HG03103 (cell line): ENCODE results near the gene RAD51B.

Experiments used
- ATAC-seq: cut with Tn5 transposase; IDR thresholded peaks from one replicate; pipeline ENCODE4 v1.9.1; 2021; ENCODE audit warnings: low read depth; ENCODE audit not compliant: unreplicated experiment

RAD51B gene

GRCh38 chr14:67887478-67887877 lies 67.9 kb downstream of the RAD51B start:
- no peak for ATAC-seq

GRCh38 chr14:67889455-67889854 lies 69.9 kb downstream of the RAD51B start:
- no peak for ATAC-seq

GRCh38 chr14:67892466-67893100 lies 73.0 kb downstream of the RAD51B start:
- no peak for ATAC-seq

DNA sequence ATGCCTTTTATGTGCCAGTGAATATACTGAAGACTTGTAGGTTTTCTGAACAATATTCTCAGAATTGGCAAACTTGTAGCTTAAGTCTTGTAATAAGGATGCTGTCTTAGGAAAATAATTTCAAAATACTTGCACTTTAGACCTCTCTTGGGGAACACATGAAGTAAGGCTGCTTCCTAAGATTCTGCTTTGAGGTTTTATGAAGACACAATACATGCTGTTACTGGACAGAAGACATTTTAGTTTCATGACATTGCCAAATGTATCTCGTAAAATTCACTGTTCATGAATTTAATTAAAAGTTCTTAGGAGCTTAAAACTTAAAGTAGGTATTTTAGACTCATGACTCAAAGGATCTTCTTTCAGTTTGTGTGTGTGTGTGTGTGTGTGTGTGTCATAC lies 80.7 kb downstream of the RAD51B start:
- no peak for ATAC-seq

- no peak for ATAC-seq
Measured at GRCh38 chr14:67908052-67908754, 88.6 kb downstream of the RAD51B start.

DNA sequence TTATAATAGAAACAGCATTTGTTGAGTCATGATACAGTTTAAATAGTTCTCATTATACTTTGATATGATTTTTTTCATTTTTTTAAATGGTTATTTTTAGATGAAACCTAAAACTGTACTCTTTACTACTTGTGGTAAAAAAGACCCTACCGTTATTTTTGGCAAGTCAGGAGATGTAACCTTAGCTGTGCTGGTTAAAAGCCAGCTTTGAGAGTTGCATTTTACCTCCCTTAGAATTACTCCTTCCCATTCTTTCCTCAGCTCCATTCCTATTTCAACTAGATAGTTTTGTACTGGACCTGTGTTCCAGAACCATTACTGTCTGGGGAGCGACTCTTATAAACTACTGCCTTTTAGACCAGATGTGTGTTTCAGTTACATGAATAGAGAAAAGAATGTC lies 92.0 kb downstream of the RAD51B start:
- ATAC-seq, result no peak

DNA sequence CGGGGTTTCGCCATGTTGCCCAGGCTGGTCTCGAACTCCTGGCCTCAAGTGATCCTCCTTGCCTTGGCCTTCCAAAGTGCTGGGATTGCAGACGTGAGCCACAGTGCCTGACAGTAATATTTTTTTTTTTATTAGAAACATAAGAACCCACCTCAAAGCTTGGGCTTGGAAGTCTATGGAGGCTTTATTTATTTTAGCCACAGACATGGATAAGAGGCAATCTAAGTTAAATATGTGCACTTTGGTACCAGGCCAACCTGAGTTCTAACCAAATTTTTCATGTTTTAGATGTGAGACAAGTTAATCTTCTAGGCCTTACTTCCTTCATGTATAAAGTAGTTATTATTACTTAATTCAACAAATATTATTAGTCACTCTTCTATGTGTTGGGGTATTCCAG lies 96.9 kb downstream of the RAD51B start:
- ATAC-seq, result no peak

DNA sequence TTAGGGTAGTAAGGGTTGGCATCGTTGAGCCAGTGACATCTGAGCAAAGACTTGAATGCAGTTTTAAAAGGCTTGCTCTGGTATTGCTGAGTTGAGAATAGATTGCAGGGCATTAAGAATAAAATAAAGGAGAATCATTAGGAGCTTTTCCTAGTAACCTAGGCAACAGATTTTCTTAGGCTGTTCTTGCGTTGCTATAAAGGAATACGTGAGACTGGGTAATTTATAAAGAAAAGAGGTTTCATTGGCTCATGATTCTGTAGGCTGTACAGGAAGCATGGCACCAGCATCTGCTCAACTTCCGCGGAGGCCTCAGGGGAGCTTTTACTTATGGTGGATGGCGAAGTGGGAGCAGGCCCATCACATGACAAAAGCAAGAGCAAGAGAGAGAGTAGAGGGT lies 97.4 kb downstream of the RAD51B start:
- ATAC-seq, result no peak

GRCh38 chr14:67918838-67919237 lies 99.3 kb downstream of the RAD51B start:
- ATAC-seq, result no peak

- no peak for ATAC-seq
Measured at GRCh38 chr14:67919259-67920032, 99.9 kb downstream of the RAD51B start.

GRCh38 chr14:67926821-67927220 lies 107.2 kb downstream of the RAD51B start:
- ATAC-seq, result no peak

DNA sequence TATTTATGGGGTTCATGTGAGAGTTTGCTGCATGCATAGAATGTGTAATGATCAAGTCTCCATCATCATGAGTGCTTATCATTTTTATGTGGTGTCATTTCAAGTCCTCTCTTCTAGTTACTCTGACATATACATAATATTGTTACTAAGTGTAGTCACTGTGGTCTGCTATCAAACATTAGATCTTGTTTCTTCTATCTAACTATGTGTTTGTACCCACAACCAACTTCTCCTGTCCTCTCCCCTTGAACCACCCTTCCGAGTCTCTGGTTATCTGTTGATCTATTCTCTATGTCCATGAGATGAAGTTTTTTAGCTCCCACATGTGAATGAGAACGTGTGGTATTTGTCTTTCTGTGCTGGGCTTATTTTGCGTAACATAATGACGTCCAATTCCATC lies 107.7 kb downstream of the RAD51B start:
- no peak for ATAC-seq

DNA sequence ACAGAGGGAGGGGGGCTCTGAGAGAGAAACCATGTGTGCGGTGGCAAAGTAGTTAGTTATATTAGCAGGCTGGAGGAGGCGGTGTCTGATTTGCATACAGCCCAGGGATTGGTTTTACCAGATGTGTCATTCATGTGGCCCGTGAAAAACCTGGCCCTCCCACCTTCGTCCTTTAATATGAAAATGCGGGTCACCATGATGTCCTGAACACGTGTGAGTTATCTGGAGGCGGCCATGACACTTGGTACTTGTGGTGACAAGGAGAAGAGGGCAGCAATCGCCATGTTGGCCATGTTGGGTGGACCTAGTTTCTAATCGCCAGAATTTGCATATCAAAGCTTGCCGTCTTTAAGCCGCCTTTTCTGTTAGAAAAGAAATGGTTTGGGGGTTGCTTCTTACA lies 108.8 kb downstream of the RAD51B start:
- no peak for ATAC-seq

DNA sequence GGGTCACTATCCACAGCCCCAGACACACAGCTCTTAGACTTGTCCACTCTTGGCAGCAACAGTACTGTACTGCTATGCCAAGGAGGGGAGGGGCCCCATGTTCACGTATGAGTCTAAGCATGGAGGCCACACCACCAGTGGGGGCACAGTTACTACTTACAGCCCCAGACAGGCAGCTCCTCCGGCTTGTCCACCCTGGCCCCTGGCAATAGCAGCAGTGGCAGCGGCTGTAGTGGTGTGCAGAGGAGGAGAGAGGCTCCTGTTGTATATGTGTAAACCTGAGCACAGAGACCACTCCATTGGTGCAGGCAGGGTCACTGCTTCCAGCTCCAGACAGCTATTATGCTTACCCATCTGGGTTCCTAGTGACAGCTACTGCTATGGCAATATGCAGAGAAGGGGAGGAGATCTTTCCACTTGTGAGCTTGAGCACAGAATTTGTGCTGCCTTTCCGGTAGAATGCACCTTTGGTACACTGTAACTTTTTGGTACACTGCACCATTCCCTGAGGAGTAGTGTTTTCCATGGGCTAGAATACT lies 113.2 kb downstream of the RAD51B start:
- ATAC-seq, result no peak

DNA sequence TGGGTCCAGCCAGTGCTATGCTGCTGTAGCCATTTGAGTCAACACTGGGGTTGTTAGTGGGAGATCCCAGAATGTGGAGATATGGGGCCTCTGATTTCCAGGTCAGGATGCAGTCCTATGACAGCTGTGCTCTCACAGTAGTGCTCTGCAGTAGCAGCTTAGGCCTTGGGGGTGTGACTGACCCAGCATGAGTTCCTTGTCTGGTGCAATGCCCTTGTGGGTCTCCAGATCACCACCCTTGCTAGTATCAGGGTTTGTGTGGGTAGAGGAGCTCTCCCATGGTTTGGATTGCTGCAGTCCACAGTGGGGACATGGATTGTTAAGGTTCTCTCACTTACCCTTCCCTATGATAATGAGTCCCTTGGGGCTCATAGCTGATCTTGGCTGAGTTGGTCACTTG lies 113.7 kb downstream of the RAD51B start:
- no peak for ATAC-seq

GRCh38 chr14:67934087-67934486 lies 114.5 kb downstream of the RAD51B start:
- ATAC-seq, result no peak

GRCh38 chr14:67934862-67935261 lies 115.3 kb downstream of the RAD51B start:
- no peak for ATAC-seq

GRCh38 chr14:67935371-67935770 lies 115.8 kb downstream of the RAD51B start:
- ATAC-seq, result no peak

DNA sequence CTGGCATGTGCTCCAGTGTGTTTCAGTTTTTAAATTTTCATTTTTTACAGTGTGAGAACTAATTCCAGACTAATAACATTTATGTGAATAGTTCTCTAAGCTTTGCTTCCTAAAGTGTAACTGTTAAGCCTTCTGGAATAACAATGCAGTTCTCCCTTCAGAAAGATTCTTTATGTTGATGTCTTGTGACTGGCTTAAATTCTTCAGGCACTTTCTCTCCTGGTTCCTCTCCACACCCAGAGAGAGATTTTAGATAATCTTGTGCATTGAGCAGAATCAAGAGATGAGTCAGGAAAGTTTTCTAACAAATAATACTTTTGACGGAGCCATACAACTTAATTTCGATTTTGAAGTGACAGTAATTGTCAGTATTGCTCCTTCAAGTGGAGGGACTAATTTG lies 118.5 kb downstream of the RAD51B start:
- ATAC-seq, result no peak

- no peak for ATAC-seq
Measured at GRCh38 chr14:67940486-67941455, 121.2 kb downstream of the RAD51B start.
